Measurements from ENCODE around the gene LRMDA. TPM values are rescaled to one million over a fixed set of nuclear protein-coding genes. Genes with fewer than 3 reads are reported as not detected.

LRMDA gene
- total RNA-seq, 4 donors from 2014 or later = 0.88 to 14.1 (median 5.1) TPM; not detected in 1

GRCh38 chr10:75722020-75722419 lies 290.6 kb downstream of the LRMDA start:
- no peaks in the 10 kb centered on the region for H3K4me1 ChIP-seq
- no peaks in the 10 kb centered on the region for H3K9me3 ChIP-seq
- intact Hi-C loops (cut with DNase I) = no loop called here
- H3K36me3 ChIP-seq = no peaks in the 10 kb centered on the region
- no peak for TF ChIP-seq CTCF (IDR thresholded peaks at IDR 0.05)
- no peak for TF ChIP-seq POLR2A (IDR thresholded peaks at IDR 0.05)
- WGBS, 2 donors = 79 to 92% methylated on average over 4 of the region's 4 CpGs
- no peak for DNase-seq
- no peak overlapping the region for H3K4me3 ChIP-seq
- H3K27ac ChIP-seq = no peak overlapping the region
- H3K27me3 ChIP-seq = no peaks in the 10 kb centered on the region

- H3K36me3 ChIP-seq = no peaks in the 10 kb centered on the region
- no peaks in the 10 kb centered on the region for H3K9me3 ChIP-seq
- no peak overlapping the region for H3K27ac ChIP-seq
- no peaks in the 10 kb centered on the region for H3K27me3 ChIP-seq
- TF ChIP-seq CTCF (IDR thresholded peaks at IDR 0.05) = no peak
- no peak for TF ChIP-seq POLR2A (IDR thresholded peaks at IDR 0.05)
- WGBS, 2 donors = 88 to 92% methylated on average over 2 of the region's 2 CpGs
- DNase-seq = no peak
- no peaks in the 10 kb centered on the region for H3K4me1 ChIP-seq
- H3K4me3 ChIP-seq = no peak overlapping the region
- intact Hi-C loops (cut with DNase I) = no loop called here
Observed at GRCh38 chr10:75722609-75723008, 291.2 kb downstream of the LRMDA start.

- intact Hi-C loops (cut with DNase I) = no loop called here
Observed at GRCh38 chr10:75723319-75723980, 292.0 kb downstream of the LRMDA start.

GRCh38 chr10:75724047-75724446 lies 292.6 kb downstream of the LRMDA start:
- no peaks in the 10 kb centered on the region for H3K36me3 ChIP-seq
- no peak overlapping the region for H3K4me3 ChIP-seq
- no peaks in the 10 kb centered on the region for H3K27me3 ChIP-seq
- TF ChIP-seq POLR2A (IDR thresholded peaks at IDR 0.05) (no peak), CTCF (IDR thresholded peaks at IDR 0.05) (no peak)
- intact Hi-C loops (cut with DNase I) = no loop called here
- H3K9me3 ChIP-seq = no peaks in the 10 kb centered on the region
- H3K4me1 ChIP-seq = no peaks in the 10 kb centered on the region
- 69 to 77% methylated on average over 2 of the region's 2 CpGs for WGBS, 2 donors
- no peak overlapping the region for H3K27ac ChIP-seq
- no peak for DNase-seq

More at GRCh38 chr10:75723319-75723980, 292.0 kb downstream of the LRMDA start:
- Histone ChIP-seq H3K4me3 (no peak overlapping the region), H3K27ac (no peak overlapping the region), H3K36me3 (no peaks in the 10 kb centered on the region), H3K27me3 (no peaks in the 10 kb centered on the region), H3K4me1 (no peaks in the 10 kb centered on the region), H3K9me3 (no peaks in the 10 kb centered on the region)
- DNase-seq = no peak
- WGBS, 2 donors = 84 to 85% methylated on average over 9 of the region's 9 CpGs
- no peak for TF ChIP-seq POLR2A (IDR thresholded peaks at IDR 0.05)
- TF ChIP-seq CTCF (IDR thresholded peaks at IDR 0.05) = no peak

GRCh38 chr10:75726522-75727483 lies 295.4 kb downstream of the LRMDA start:
- DNase-seq = no peak
- no peak overlapping the region for H3K4me3 ChIP-seq
- no peaks in the 10 kb centered on the region for H3K4me1 ChIP-seq
- no peak overlapping the region for H3K27ac ChIP-seq
- intact Hi-C loops (cut with DNase I) = no loop called here
- TF ChIP-seq CTCF (IDR thresholded peaks at IDR 0.05) (no peak), POLR2A (IDR thresholded peaks at IDR 0.05) (no peak)
- no peaks in the 10 kb centered on the region for H3K36me3 ChIP-seq
- H3K9me3 ChIP-seq = no peaks in the 10 kb centered on the region
- 82 to 83% methylated on average over 10 to 11 of the region's 11 CpGs for WGBS, 2 donors
- no peaks in the 10 kb centered on the region for H3K27me3 ChIP-seq
